Islet precursor cell (in vitro differentiated cells): ENCODE measurements around the gene TOMM20.

Experiments
- DNase-seq: peaks from one replicate; pipeline ENCODE4 v3.0.0-alpha.2; 2018

TOMM20 gene

GRCh38 chr1:235133086-235133485 lies 4.4 kb upstream of the TOMM20 start:
- no peak for DNase-seq

GRCh38 chr1:235131961-235132360 lies 3.3 kb upstream of the TOMM20 start:
- DNase-seq = no peak

GRCh38 chr1:235130766-235131270 lies 2.2 kb upstream of the TOMM20 start:
- DNase-seq = no peak

GRCh38 chr1:235129774-235130570 lies 1.3 kb upstream of the TOMM20 start:
- no peak for DNase-seq

GRCh38 chr1:235127732-235128455 lies 743 bp downstream of the TOMM20 start:
- no peak for DNase-seq

- no peak for DNase-seq
Measured at GRCh38 chr1:235127203-235127602, 1.4 kb downstream of the TOMM20 start.

- no peak for DNase-seq
Measured at GRCh38 chr1:235124665-235125064, 4.0 kb downstream of the TOMM20 start.

GRCh38 chr1:235124111-235124510 lies 4.5 kb downstream of the TOMM20 start:
- no peak for DNase-seq

GRCh38 chr1:235122348-235122747 lies 6.3 kb downstream of the TOMM20 start:
- no peak for DNase-seq

GRCh38 chr1:235113183-235113917 lies 15.3 kb downstream of the TOMM20 start:
- no peak for DNase-seq

- peak; percentile 14 for DNase-seq
Measured at GRCh38 chr1:235112297-235113182, 16.1 kb downstream of the TOMM20 start.

- no peak for DNase-seq
Measured at GRCh38 chr1:235111107-235111506, 17.5 kb downstream of the TOMM20 start.

- DNase-seq = no peak
Measured at GRCh38 chr1:235108876-235109275, 19.8 kb downstream of the TOMM20 start.

- DNase-seq = peak; percentile 43
Measured at GRCh38 chr1:235108185-235108593, 20.4 kb downstream of the TOMM20 start.

- DNase-seq = peak; percentile 43
Measured at GRCh38 chr1:235107368-235108184, 21.1 kb downstream of the TOMM20 start.

- DNase-seq = peak; percentile 21
Measured at GRCh38 chr1:235106457-235106856, 22.2 kb downstream of the TOMM20 start.

- DNase-seq = peak; percentile 32
Measured at GRCh38 chr1:235105051-235106043, 23.3 kb downstream of the TOMM20 start.

- DNase-seq = peak; percentile 19
Measured at GRCh38 chr1:235102993-235103411, 25.6 kb downstream of the TOMM20 start.

- no peak for DNase-seq
Measured at GRCh38 chr1:235102259-235102582, 26.4 kb downstream of the TOMM20 start.
